Astrocyte of the cerebellum (primary cell): Measurements from ENCODE around the gene SPOCK1.

Experiments
- DNase-seq: peaks from one replicate; pipeline ENCODE4 v3.0.0-alpha.2; 2011; ENCODE audit warnings: low read depth
- H3K4me3 ChIP-seq: 2 replicates; pipeline ENCODE4 v1.5.1; 2011; ENCODE audit warnings: mild to moderate bottlenecking, low read depth, low read length, moderate library complexity
- CTCF ChIP-seq: IDR thresholded peaks from 2 replicates; pipeline ENCODE4 v1.5.1; 2012; ENCODE audit warnings: low read length, low read depth, moderate library complexity, mild to moderate bottlenecking; ENCODE audit errors: missing control alignments
- in situ Hi-C: cut with HindIII; loops from 2 replicates; pipeline ENCODE4 v1.10.0; 2017; ENCODE audit warnings: low sequenced_read_pairs

The SPOCK1 gene

GRCh38 chr5:137368651-137369050 lies 130.5 kb downstream of the SPOCK1 start:
- in situ Hi-C loops: no loop called here
- DNase-seq: no peak
- TF ChIP-seq CTCF: no peak
- H3K4me3 ChIP-seq: no peak overlapping the region

- no peak for DNase-seq
- no peak overlapping the region for H3K4me3 ChIP-seq
- in situ Hi-C loops: no loop called here
- no peak for TF ChIP-seq CTCF
Measured at GRCh38 chr5:137367951-137368350, 131.2 kb downstream of the SPOCK1 start.

- no peak for DNase-seq
- in situ Hi-C loops: no loop called here
- H3K4me3 ChIP-seq: no peak overlapping the region
- no peak for TF ChIP-seq CTCF
Measured at GRCh38 chr5:137366526-137366925, 132.6 kb downstream of the SPOCK1 start.

GRCh38 chr5:137365126-137365865 lies 133.8 kb downstream of the SPOCK1 start:
- TF ChIP-seq CTCF: no peak
- in situ Hi-C loops: no loop called here
- no peak overlapping the region for H3K4me3 ChIP-seq
- DNase-seq: no peak

GRCh38 chr5:137361280-137361679 lies 137.8 kb downstream of the SPOCK1 start:
- no peak overlapping the region for H3K4me3 ChIP-seq
- in situ Hi-C loops: no loop called here
- DNase-seq: no peak
- TF ChIP-seq CTCF: no peak

- TF ChIP-seq CTCF: no peak
- H3K4me3 ChIP-seq: no peak overlapping the region
- DNase-seq: no peak
- in situ Hi-C loops: no loop called here
Measured at GRCh38 chr5:137360607-137361006, 138.5 kb downstream of the SPOCK1 start.
